TTC549 (cell line): ENCODE measurements around the gene ASIC1.
"Not testable (repeated sequence)": the region's sequence is repeated elsewhere in the genome, so short reads cannot be mapped to it uniquely, and the experiment has no call there.

Experiments
- FAIRE-seq: peaks from 2 replicates; lab custom pipeline; 2012; peaks lifted over from hg19 to GRCh38; lab: Jason Lieb, UNC

Gene ASIC1

GRCh38 chr12:50061946-50062686, 4.7 kb downstream of the ASIC1 start:
- FAIRE-seq, result no peak

- FAIRE-seq, result no peak
Measured at GRCh38 chr12:50062728-50063460, 5.5 kb downstream of the ASIC1 start.

- no peak for FAIRE-seq
Measured at GRCh38 chr12:50065726-50066310, 8.4 kb downstream of the ASIC1 start.

- FAIRE-seq, result no peak
Measured at GRCh38 chr12:50066402-50066801, 9.0 kb downstream of the ASIC1 start.

- no peak for FAIRE-seq
Measured at GRCh38 chr12:50069069-50069468, 11.7 kb downstream of the ASIC1 start.

GRCh38 chr12:50069539-50069938, 12.1 kb downstream of the ASIC1 start:
- FAIRE-seq, result no peak

- FAIRE-seq, result no peak
Measured at GRCh38 chr12:50070314-50071060, 13.1 kb downstream of the ASIC1 start.

- no peak for FAIRE-seq
Measured at GRCh38 chr12:50072198-50072907, 15.0 kb downstream of the ASIC1 start.

GRCh38 chr12:50073206-50073605, 15.8 kb downstream of the ASIC1 start:
- no peak for FAIRE-seq

GRCh38 chr12:50073712-50074111, 16.3 kb downstream of the ASIC1 start:
- FAIRE-seq, result no peak

- no peak for FAIRE-seq
Measured at GRCh38 chr12:50074936-50075807, 17.8 kb downstream of the ASIC1 start.

GRCh38 chr12:50075808-50076170, 18.4 kb downstream of the ASIC1 start:
- FAIRE-seq, result no peak

GRCh38 chr12:50077099-50077498, 19.7 kb downstream of the ASIC1 start:
- no peak for FAIRE-seq

GRCh38 chr12:50078281-50078680, 20.9 kb downstream of the ASIC1 start:
- FAIRE-seq, result no peak

GRCh38 chr12:50079771-50080170, 22.4 kb downstream of the ASIC1 start:
- FAIRE-seq, result no peak

GRCh38 chr12:50081096-50081808, 23.9 kb downstream of the ASIC1 start:
- no peak for FAIRE-seq

- no peak for FAIRE-seq
Measured at GRCh38 chr12:50082644-50083043, 25.2 kb downstream of the ASIC1 start.

GRCh38 chr12:50083301-50083700, 25.9 kb downstream of the ASIC1 start:
- no peak for FAIRE-seq

- FAIRE-seq, result not testable (repeated sequence)
Measured at GRCh38 chr12:50084409-50084774, 27.0 kb downstream of the ASIC1 start.

- FAIRE-seq, result no peak
Measured at GRCh38 chr12:50084775-50085614, 27.6 kb downstream of the ASIC1 start, which contains the start of gene SMARCD1. Gene SMARCD1, plus strand, starts transcription at chr12:50085342. Its CDS starts 28 bp downstream, at chr12:50085370.
